Calu3 (cell line): ENCODE data around the gene TTC34. TPM values are rescaled to one million over a fixed set of nuclear protein-coding genes. Genes with fewer than 3 reads are reported as not detected.

Source experiments
- BruUV-seq: library from RNA; stranded (reverse); fragments of 400-500 nt; replicated peaks from 2 replicates; lab custom pipeline; 2021; lab: Mats Ljungman, UMichigan
- CTCF ChIA-PET: fragments of 300-600 bp; sonication (Branson Sonifier 250); formaldehyde crosslinking; loops from one replicate; lab custom pipeline; 2022; ENCODE audit warnings: antibody characterized with exemption; lab: Charles Lee
- DNase-seq: peaks from one replicate; pipeline ENCODE4 v3.0.0; 2022
- H3K27ac Mint-ChIP-seq: one replicate; pipeline ENCODE4 v1.8.0; 2022; ENCODE audit warnings: mixed read lengths; ENCODE audit not compliant: unreplicated experiment
- H3K27me3 Mint-ChIP-seq: one replicate; pipeline ENCODE4 v1.8.0; 2022; ENCODE audit warnings: mixed read lengths; ENCODE audit not compliant: unreplicated experiment
- H3K36me3 Mint-ChIP-seq: one replicate; pipeline ENCODE4 v1.8.0; 2022; ENCODE audit warnings: mild to moderate bottlenecking, moderate library complexity, mixed read lengths; ENCODE audit not compliant: insufficient read depth, unreplicated experiment
- H3K4me1 Mint-ChIP-seq: one replicate; pipeline ENCODE4 v1.8.0; 2022; ENCODE audit warnings: mild to moderate bottlenecking, low read depth, mixed read lengths; ENCODE audit not compliant: unreplicated experiment
- H3K4me3 Mint-ChIP-seq: one replicate; pipeline ENCODE4 v1.8.0; 2022; ENCODE audit warnings: mild to moderate bottlenecking, low read depth, moderate library complexity, mixed read lengths; ENCODE audit not compliant: unreplicated experiment
- H3K9me3 Mint-ChIP-seq: one replicate; pipeline ENCODE4 v1.8.0; 2022; ENCODE audit warnings: low read depth, mixed read lengths; ENCODE audit not compliant: unreplicated experiment
- intact Hi-C: fragments of 100-400 bp; cut with micrococcal nuclease; formaldehyde crosslinking; loops from one replicate; pipeline ENCODE4 v1.10.0; 2022; ENCODE audit not compliant: unreplicated experiment
- total RNA-seq: library from RNA; stranded (reverse); gene quantifications from 2 replicates; pipeline ENCODE4 v1.2.3, GENCODE V29; 2022
- TF ChIP-seq, protein P1 (sequence below): fragments of 200-600 bp; IDR thresholded peaks from one replicate; pipeline ENCODE4 v1.8.0; 2022; ENCODE audit warnings: antibody characterized with exemption; ENCODE audit not compliant: unreplicated experiment

Gene TTC34
- total RNA-seq, 1 experiment from 2014 or later, result 1.3 TPM

- H3K27ac Mint-ChIP-seq, result no peak overlapping the region
- H3K4me1 Mint-ChIP-seq, result no peaks in the 10 kb centered on the region
- no TSS peak for BruUV-seq
- intact Hi-C loops, result no loop called here
- peaks cover 70% of the 10 kb centered on the region for H3K27me3 Mint-ChIP-seq
- no peak for DNase-seq
- TF ChIP-seq, protein P1, sequence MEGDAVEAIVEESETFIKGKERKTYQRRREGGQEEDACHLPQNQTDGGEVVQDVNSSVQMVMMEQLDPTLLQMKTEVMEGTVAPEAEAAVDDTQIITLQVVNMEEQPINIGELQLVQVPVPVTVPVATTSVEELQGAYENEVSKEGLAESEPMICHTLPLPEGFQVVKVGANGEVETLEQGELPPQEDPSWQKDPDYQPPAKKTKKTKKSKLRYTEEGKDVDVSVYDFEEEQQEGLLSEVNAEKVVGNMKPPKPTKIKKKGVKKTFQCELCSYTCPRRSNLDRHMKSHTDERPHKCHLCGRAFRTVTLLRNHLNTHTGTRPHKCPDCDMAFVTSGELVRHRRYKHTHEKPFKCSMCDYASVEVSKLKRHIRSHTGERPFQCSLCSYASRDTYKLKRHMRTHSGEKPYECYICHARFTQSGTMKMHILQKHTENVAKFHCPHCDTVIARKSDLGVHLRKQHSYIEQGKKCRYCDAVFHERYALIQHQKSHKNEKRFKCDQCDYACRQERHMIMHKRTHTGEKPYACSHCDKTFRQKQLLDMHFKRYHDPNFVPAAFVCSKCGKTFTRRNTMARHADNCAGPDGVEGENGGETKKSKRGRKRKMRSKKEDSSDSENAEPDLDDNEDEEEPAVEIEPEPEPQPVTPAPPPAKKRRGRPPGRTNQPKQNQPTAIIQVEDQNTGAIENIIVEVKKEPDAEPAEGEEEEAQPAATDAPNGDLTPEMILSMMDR, result no peak
- H3K36me3 Mint-ChIP-seq, result no peaks in the 10 kb centered on the region
- peaks cover 7% of the 10 kb centered on the region for H3K9me3 Mint-ChIP-seq
- CTCF ChIA-PET, result no interaction called here
- H3K4me3 Mint-ChIP-seq, result no peak overlapping the region
These were observed 17.8 kb downstream of the TTC34 start for GRCh38 chr1:2783435-2784397.

GRCh38 chr1:2783069-2783434 lies 18.4 kb downstream of the TTC34 start:
- no peak for DNase-seq
- BruUV-seq, result no TSS peak
- no peaks in the 10 kb centered on the region for H3K36me3 Mint-ChIP-seq
- CTCF ChIA-PET, result no interaction called here
- no peak overlapping the region for H3K4me3 Mint-ChIP-seq
- intact Hi-C loops, result no loop called here
- H3K27ac Mint-ChIP-seq, result no peak overlapping the region
- H3K4me1 Mint-ChIP-seq, result no peaks in the 10 kb centered on the region
- peaks cover 70% of the 10 kb centered on the region for H3K27me3 Mint-ChIP-seq
- peaks cover 7% of the 10 kb centered on the region for H3K9me3 Mint-ChIP-seq
- TF ChIP-seq, protein P1, result no peak

GRCh38 chr1:2781627-2782026 lies 19.9 kb downstream of the TTC34 start:
- H3K4me3 Mint-ChIP-seq, result no peak overlapping the region
- intact Hi-C loops, result no loop called here
- CTCF ChIA-PET, result no interaction called here
- BruUV-seq, result no TSS peak
- no peak for DNase-seq
- peaks cover 64% of the 10 kb centered on the region for H3K27me3 Mint-ChIP-seq
- H3K9me3 Mint-ChIP-seq, result peaks cover 7% of the 10 kb centered on the region
- TF ChIP-seq, protein P1, result no peak
- H3K27ac Mint-ChIP-seq, result no peak overlapping the region
- no peaks in the 10 kb centered on the region for H3K36me3 Mint-ChIP-seq
- no peaks in the 10 kb centered on the region for H3K4me1 Mint-ChIP-seq

- DNase-seq, result no peak
- intact Hi-C loops, result no loop called here
- Mint-ChIP-seq H3K27ac (no peak overlapping the region), H3K4me1 (no peaks in the 10 kb centered on the region), H3K9me3 (peaks cover 7% of the 10 kb centered on the region), H3K27me3 (peaks cover 44% of the 10 kb centered on the region), H3K36me3 (no peaks in the 10 kb centered on the region), H3K4me3 (no peak overlapping the region)
- CTCF ChIA-PET, result no interaction called here
- TF ChIP-seq, protein P1, result no peak
- BruUV-seq, result no TSS peak
These were observed 23.3 kb downstream of the TTC34 start for GRCh38 chr1:2778220-2778592.
